Mesothelial cell of epicardium (in vitro differentiated cells): Measurements from ENCODE around the gene CD59. TPM values are rescaled to one million over a fixed set of nuclear protein-coding genes. Genes with fewer than 3 reads are reported as not detected.

ENCODE experiments used
- DNase-seq, 2 experiments: peaks; one replicate each; pipeline ENCODE4 v3.0.0; 2021; ENCODE audit warnings: low spot score in 2 of 2; ENCODE audit not compliant: unreplicated experiment in 2 of 2
- H3K27ac Mint-ChIP-seq: 2 replicates; pipeline ENCODE4 v1.8.0; 2021; ENCODE audit warnings: mixed read lengths
- H3K27me3 Mint-ChIP-seq: 2 replicates; pipeline ENCODE4 v1.8.0; 2021; ENCODE audit warnings: low read depth, mixed read lengths
- H3K36me3 Mint-ChIP-seq: 2 replicates; pipeline ENCODE4 v1.8.0; 2021; ENCODE audit warnings: mixed read lengths
- H3K4me1 Mint-ChIP-seq: 2 replicates; pipeline ENCODE4 v1.8.0; 2021; ENCODE audit warnings: mixed read lengths
- H3K4me3 Mint-ChIP-seq: 2 replicates; pipeline ENCODE4 v1.8.0; 2021; ENCODE audit warnings: mild to moderate bottlenecking, moderate library complexity, mixed read lengths
- H3K9me3 Mint-ChIP-seq: 2 replicates; pipeline ENCODE4 v1.8.0; 2021; ENCODE audit warnings: mixed read lengths
- CTCF ChIP-seq: fragments of 200-600 bp; sonication (generic); IDR thresholded peaks from one replicate; pipeline ENCODE4 v1.5.0; 2021; ENCODE audit warnings: antibody characterized with exemption; ENCODE audit not compliant: unreplicated experiment
- total RNA-seq: library from RNA; stranded (reverse); gene quantifications from 3 replicates; pipeline ENCODE4 v1.2.1, GENCODE V29; 2021

The CD59 gene
- total RNA-seq, 1 donor from 2014 or later = 162 TPM

- Mint-ChIP-seq H3K36me3 (peaks cover 1% of the 10 kb centered on the region), H3K4me1 (no peaks in the 10 kb centered on the region), H3K9me3 (peaks cover 13% of the 10 kb centered on the region), H3K27me3 (peaks cover 17% of the 10 kb centered on the region), H3K27ac (no peak overlapping the region), H3K4me3 (no peak overlapping the region)
- no peak for TF ChIP-seq CTCF
- no peak for DNase-seq
Observed at GRCh38 chr11:33674035-33674814, 62.0 kb downstream of the CD59 start.

DNA sequence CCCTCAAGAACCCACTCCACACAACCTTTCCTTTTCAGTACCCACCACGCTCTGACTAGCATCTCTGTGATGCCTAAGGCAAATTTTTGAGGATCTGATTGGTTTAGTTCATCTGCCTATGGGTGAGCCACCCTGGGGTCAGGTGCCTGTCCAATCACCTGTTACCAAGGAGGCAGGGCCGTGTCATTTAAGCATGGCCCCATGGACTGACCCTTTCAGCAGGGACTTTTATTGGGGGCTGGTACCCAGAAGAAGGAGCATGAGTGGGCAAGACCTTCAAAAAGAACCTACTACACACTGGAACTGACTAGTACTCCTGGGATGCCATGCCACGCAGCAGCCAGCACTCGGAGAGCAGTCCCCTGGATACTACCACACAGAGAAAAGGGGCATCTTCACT, 64.0 kb downstream of the CD59 start:
- Mint-ChIP-seq H3K27ac (no peak overlapping the region), H3K27me3 (peaks cover 1% of the 10 kb centered on the region)
- DNase-seq = no peak

GRCh38 chr11:33670250-33671011, 65.8 kb downstream of the CD59 start:
- Mint-ChIP-seq H3K9me3 (no peaks in the 10 kb centered on the region), H3K4me1 (no peaks in the 10 kb centered on the region), H3K4me3 (no peak overlapping the region), H3K27me3 (no peaks in the 10 kb centered on the region), H3K36me3 (no peaks in the 10 kb centered on the region), H3K27ac (no peak overlapping the region)
- TF ChIP-seq CTCF = no peak
- DNase-seq = no peak

More for the DNA sequence above, 64.0 kb downstream of the CD59 start:
- H3K4me1 Mint-ChIP-seq = no peaks in the 10 kb centered on the region
- H3K4me3 Mint-ChIP-seq = no peak overlapping the region
- no peak for TF ChIP-seq CTCF
- no peaks in the 10 kb centered on the region for H3K36me3 Mint-ChIP-seq
- H3K9me3 Mint-ChIP-seq = peaks cover 2% of the 10 kb centered on the region

DNA sequence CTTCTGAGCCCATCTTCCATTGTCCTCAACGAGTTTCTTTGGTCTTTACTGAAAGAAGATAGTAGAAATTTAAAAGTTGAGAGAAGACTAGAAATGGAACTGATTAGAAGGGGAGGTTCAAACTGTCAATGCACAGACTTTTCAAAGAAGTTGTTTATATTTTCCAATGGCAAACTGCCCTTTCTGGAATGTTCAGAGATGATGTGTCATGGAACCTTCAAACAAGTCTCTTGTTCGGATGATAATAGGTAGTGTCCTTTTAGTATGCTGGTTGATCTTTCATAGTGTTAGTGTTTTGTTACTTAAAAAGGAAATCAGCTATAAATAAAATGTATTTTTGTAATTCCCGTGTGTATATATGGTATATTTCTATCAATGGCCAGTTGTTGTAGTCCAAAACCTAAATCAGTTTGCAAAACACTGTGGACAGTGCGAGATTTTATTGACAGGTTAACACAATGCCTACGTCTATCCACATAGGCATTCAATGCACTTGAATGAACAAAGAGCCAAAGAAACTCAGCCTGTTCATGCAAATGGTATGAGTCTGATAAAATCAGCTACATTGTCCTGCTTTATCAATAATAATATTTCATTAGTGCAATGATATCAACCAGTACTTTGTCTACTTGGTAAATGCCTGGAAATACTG, 66.5 kb downstream of the CD59 start:
- DNase-seq = no peak
- Mint-ChIP-seq H3K27ac (no peak overlapping the region), H3K4me3 (no peak overlapping the region), H3K4me1 (no peaks in the 10 kb centered on the region), H3K9me3 (no peaks in the 10 kb centered on the region), H3K27me3 (peaks cover 2% of the 10 kb centered on the region), H3K36me3 (no peaks in the 10 kb centered on the region)
- TF ChIP-seq CTCF = no peak

GRCh38 chr11:33668951-33669596, 67.1 kb downstream of the CD59 start:
- Mint-ChIP-seq H3K27ac (no peak overlapping the region), H3K27me3 (peaks cover 2% of the 10 kb centered on the region), H3K4me3 (no peak overlapping the region), H3K36me3 (no peaks in the 10 kb centered on the region), H3K4me1 (no peaks in the 10 kb centered on the region), H3K9me3 (no peaks in the 10 kb centered on the region)
- DNase-seq = no peak
- TF ChIP-seq CTCF = no peak
